Left kidney (tissue), 2 donors: ENCODE results near the gene PMEL. TPM values are rescaled to one million over a fixed set of nuclear protein-coding genes. Genes with fewer than 3 reads are reported as not detected.
"Not testable (repeated sequence)": the region's sequence is repeated elsewhere in the genome, so short reads cannot be mapped to it uniquely, and the experiment has no call there.

Source experiments
- DNase-seq: peaks from one replicate; pipeline ENCODE4 v3.0.0-alpha.2; 2013
- polyA plus RNA-seq: library from polyadenylated mRNA; unstranded; fragments of 120-200 nt; gene quantifications from one replicate; pipeline ENCODE4 v1.2.1, GENCODE V29; 2013; ENCODE audit not compliant: insufficient read length

The PMEL gene
- polyA plus RNA-seq, 1 donor, result 3.9 TPM

DNA sequence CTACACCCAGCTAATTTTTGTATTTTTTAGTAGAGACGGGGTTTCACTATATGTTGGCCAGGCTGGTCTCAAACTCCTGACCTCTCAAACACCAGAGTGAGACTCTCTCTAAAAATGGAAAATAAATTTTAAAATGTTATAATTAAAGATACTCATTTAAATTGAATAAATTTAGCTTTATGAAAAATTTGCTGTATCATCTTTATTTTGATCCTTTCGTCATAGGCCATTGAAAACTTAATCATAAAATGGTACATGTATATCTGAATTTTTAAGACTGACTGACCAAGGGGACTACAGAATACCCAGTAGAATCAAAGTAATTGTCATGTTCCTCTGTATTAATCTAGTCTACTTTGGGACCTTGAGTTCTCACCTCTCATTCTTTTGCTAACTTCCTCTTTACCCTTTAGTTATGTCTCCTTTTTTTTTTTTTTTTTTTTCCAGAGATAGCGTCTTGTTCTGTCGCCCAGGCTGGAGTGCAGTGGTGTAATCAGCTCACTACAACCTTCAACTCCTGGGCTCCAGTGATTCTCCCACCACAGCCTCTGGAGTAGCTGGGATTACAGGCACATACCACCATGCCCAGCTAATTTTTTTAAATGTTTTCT is 17.5 kb upstream of the PMEL start:
- no peak for DNase-seq

DNA sequence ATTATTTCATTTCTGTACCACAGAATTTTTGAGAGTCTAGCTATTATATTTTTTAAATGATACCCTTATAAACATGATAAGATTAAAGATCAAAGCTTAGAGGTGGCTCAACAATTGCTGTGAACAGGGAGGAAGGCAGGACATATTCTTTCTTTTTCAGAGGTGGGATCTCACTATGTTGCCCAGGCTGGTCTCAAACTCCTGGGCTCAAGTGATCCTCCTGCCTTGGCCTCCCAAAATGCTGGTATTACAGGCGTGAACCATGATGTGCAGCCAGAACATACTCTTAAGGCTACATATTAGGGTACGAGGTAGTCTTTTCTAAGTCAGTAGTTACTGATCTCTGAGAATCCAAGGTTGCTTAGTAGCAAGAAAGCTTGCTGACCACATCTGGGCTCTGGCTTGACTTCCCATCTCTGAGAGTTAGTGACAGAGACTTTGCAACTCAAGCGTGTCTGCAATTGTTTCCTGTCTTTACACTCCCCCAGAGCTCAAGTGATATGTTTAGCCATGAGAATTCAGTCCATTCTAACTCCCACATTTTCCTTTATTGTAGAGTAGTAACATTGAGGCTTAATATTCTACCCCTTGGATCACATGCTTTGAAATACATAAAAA is 16.6 kb upstream of the PMEL start:
- DNase-seq, result no peak

DNA sequence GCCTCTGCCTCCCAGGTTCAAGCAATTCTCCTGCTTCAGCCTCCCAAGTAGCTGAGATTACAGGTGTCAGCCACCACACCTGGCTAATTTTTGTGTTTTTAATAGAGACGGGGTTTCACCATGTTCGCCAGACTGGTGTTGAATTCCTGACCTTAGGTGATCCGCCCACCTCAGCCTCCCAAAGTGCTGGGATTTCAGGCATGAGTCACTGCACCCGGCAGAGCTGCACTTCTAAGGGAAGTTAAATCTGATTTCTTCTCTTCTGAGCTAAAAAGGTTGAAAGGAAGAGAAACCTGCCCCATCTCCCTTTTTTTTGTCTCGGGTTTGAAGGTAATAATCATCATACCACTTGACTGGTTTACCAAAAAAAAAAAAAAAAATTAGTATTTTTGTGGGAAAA is 16.0 kb upstream of the PMEL start:
- DNase-seq, result not testable (repeated sequence)

DNA sequence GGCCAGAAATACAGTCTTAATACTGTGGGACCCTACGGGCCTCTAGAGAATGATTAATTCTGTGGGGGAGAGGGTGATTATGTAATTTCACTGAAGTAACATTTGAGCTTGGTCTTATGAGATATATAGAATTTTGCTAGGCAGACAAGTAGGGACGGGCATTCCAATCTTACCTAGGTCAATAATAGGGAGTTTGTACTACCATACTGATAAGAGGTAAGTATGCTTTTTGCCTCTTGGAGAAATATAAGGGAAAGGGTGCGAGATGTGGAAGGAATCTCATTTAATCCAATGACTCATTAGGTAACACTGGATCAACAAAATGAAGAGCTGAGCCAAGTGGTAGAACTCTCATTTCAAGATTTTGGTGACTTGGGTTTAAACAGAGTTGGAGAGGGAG is 13.2 kb upstream of the PMEL start:
- no peak for DNase-seq

DNA sequence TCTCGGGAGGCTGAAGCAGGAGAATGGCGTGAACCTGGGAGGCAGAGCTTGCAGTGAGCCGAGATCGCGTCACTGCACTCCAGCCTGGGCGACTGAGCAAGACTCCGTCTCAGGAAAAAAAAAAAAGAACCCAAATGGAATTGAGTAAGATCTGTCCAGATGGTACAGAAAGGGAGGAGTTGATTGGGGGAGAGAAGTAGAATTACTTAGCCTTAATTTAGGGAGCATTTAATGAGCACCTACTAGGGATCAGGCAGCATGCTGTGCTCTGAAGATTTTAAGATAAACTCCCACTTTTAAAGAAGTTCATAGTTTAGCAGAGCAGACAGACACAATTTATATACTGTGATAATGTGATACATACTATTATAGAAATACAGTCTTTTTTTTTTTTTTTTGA is 12.6 kb upstream of the PMEL start:
- no peak for DNase-seq

DNA sequence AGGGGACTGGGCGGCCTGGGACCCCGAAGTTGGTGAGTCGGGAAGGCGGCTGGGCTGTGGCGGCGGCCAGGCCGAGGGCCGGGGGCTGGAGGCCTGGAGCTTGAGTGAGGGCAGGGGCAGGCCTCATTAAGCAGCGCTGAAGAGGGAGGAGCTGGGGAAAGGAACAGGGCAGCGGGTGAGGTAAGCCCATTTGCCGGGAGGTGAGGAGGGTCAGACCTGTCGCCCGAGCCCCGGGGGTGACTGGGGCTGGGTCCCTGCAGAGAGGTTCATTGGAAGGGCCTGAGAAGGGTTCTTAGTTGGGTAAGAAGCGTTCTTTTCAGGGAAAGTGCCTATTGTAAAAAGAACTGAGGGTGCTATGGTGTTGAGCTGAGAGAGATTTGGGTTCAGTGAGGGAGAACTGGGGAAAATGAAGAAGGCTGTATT is 8.5 kb upstream of the PMEL start:
- peak; percentile 53 for DNase-seq

DNA sequence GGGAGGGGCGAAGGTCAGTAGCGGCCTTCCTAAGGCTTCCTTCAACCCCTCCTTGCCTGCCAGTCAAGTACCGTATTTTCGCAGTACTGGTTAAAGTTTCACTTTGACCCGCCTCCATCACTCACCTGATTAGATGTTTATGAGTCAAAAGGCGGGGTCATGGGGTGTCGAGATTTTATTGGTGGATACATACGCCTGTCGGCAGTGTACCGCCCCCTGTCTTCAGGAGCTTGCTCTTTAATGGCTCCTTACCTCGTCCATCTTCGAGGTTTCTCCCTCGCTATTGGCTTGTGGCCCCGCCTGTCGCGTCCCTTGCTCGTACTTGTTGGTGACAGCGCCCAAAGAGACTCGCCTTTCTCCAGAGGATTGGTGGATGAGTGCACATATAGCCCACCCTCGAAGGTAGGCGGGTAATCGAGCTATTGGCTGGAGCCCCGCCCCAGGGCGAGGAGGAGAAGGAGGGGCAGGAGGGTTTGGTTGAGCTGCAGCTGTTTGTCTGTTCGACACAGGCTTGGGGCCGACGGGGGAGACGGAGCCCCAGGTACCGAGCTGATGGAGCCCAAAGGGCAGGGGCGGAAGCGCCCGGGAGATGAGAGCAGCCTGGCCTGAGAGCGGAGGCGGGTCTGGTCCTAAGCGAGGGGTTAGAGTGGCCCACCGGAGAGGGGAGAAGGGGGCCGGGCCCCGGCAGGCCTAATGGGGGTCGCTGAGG is 7.9 kb upstream of the PMEL start, which contains the start of gene RAB5B:
TSS of gene RAB5B (plus strand) at position 480 of the 709 bp plus-strand sequence. CDS start 12,883 bp downstream, outside the sequence.
- DNase-seq, result peak; percentile 100

DNA sequence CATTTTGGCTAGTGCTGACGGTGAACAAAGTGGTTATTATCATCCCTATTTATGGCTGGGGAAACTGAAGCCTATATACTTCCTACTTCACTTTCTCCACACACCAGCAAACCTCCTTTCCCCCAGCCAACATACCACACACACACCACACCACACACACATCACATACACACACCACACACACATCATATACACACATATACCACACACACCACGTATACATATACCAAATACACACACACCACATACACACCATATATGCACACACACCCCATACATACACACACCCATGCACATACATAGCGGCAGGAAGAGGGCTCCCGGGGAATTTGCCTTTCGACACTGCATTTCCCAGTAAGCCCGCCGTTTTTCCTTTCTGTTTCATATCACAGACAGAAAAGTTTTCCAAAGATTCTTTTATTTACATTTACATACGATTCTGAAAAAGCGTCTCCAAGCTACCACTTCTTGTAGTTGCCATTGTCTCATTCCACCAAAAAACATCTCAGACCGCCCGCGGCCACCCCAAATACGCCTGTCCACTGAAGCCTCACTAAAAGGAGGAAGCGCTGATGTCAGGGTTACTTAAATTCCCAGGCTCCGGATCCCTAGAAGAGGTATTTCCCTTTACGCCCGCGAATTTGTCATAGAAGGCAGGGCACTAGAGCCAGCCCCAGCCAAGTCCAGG is 7.2 kb upstream of the PMEL start:
- DNase-seq, result no peak

DNA sequence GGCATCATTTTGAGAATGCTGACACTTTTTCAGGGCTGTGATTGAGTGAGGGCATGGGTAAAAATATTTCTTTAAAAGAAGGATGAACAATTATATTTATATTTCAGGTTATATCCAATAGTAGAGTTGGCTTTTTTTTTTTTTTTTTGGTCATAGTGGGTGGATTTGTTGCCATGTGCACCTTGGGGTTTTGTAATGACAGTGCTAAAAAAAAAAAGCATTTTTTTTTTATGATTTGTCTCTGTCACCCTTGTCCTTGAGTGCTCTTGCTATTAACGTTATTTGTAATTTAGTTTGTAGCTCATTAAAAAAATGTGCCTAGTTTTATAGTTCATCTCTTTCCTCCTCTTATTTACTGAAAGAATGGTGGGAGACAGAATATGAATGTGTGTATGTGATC is 6.6 kb upstream of the PMEL start:
- no peak for DNase-seq

DNA sequence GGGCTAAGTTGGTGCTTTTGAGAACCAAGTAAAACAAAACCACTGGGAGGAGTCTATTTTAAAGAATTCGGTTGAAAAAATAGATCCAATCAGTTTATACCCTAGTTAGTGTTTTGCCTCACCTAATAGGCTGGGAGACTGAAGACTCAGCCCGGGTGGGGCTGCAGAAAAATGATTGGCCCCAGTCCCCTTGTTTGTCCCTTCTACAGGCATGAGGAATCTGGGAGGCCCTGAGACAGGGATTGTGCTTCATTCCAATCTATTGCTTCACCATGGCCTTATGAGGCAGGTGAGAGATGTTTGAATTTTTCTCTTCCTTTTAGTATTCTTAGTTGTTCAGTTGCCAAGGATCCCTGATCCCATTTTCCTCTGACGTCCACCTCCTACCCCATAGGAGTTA is 6.2 kb upstream of the PMEL start:
- no peak for DNase-seq

DNA sequence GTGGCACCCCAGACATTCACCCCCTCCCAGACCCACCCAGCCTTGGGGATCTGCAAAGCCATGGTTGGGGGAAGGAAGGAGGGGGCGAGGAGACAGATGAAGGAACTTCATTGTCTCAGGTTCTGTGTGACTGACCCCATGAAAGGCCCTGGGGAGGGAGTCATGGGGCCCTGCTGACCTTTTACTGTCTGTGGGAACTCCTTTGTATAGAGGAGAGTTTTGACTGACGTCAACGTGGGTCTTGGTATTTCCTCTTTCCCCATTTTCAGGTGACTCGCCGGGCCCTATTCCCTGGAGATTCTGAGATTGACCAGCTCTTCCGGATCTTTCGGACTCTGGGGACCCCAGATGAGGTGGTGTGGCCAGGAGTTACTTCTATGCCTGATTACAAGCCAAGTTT is 4.9 kb upstream of the PMEL start:
- DNase-seq, result no peak

DNA sequence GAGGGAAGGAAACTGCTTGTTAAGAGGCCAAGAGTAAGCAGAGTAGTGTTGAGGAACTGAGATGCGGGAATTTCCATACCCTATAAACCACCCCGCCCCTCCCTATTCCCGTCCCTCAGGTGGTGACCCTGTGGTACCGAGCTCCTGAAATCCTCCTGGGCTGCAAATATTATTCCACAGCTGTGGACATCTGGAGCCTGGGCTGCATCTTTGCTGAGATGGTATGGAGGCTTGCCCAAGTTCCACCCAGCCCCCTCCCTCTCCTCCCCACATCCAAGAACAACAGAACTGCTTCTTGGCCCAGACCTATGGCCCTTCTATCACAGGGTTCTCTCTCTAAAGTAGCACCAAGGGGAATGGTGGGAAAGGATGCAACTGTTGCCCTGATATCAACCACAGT is 3.5 kb upstream of the PMEL start:
- DNase-seq, result no peak

DNA sequence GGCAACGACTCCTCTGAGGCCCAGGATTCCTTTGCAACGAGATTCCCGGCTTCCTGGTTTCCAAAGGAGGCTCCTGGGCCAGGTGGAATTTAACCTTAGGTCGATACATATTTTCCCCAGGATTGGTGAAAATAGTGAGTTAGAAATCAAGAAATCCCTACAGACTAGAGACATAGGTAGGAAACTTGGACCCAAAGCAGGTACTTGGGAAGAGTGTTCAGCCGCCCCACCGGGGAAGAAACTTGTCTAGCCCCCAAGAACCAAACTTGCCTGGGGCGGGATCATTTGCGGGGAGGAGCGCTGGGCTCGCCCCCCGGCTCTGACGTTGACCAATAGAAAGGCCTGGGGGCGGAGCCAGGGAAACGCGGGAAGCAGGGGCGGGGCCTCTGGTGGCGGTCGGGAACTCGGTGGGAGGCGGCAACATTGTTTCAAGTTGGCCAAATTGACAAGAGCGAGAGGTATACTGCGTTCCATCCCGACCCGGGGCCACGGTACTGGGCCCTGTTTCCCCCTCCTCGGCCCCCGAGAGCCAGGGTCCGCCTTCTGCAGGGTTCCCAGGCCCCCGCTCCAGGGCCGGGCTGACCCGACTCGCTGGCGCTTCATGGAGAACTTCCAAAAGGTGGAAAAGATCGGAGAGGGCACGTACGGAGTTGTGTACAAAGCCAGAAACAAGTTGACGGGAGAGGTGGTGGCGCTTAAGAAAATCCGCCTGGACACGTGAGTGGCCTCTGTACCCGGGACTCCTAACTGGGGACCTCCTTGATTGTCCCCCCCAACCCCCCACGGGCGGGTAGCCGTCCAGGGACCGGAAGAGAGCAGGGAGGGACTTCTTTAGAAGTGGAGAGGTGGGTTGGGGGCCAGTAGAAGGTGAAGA is 803 bp upstream of the PMEL start, which contains the start of gene CDK2:
TSS of gene CDK2 (plus strand) at position 423 of the 874 bp plus-strand sequence. CDS start at position 602, 179 bp downstream.
- DNase-seq, result peak; percentile 92

DNA sequence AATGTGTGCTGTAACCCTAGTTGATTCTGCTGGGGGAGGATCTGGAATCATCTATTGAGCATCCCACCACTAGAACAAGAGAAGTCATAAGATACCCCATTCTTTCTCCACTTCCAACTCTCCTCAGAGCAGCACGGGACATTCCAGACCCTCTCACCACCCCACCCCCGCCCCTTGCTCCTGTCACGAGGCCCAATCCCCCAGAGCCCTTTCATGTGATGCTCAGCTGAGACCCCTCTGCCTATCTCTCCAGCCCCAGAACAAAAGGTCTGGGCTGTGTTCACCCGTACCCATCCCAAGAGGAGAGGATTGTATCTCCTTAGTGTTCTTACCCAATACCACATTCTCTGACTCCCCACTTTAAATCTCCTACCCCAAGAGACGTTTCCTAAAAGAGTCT is 602 bp downstream of the PMEL start:
- DNase-seq, result no peak

DNA sequence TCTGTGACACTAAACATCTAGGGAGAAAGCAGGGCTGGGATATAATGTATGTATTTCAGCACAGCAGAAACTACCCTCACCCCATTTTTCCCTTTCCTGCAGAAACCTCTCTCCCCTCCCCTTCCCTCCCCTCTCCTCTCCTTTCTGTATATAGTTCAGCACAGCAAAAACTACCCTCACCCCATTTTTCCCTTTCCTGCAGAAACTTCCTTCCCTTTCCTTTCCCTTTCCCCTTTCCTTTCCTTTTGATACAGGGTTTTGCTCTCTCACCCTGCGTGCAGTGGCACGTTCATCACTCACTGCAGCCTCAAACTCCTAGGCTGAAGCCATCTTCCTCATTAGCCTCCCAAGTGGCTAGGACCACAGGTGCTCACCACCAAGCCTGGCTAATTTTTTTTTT is 2.1 kb downstream of the PMEL start:
- no peak for DNase-seq

DNA sequence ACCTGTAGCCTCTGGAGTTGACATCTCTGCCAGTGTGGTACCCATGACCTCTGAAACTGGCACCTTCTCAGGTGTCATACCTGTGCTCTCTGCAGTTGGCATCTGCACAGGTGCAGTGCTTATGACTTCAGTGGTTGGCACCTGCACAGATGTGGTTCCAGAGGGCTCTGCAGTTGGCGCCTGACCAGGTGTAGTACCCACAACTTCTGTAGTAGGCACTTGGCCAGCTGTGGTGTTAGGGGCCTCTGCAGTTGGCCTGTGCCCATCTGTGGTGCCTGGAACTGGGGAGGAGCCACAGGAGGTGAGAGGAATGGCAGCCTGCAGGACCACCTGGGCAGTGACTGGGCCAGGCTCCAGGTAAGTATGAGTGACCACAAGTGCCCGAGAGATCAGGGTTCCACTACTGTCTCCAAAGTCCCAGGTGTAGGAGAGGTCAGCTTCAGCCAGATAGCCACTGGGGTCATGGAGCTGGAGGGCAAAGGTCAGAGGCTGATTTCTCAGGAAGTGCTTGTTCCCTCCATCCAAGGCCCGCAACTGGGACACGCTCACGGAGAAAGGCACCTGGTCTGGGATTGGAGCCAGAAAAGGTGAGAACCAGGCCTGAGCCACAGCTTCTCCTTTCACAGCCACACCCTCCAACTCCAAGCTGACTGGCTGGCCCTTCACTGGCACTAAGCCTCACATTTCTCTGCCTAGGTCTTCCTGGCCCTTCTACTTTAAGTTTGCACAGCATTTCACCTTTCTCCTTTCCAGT is 8.6 kb downstream of the PMEL start:
- DNase-seq, result no peak

DNA sequence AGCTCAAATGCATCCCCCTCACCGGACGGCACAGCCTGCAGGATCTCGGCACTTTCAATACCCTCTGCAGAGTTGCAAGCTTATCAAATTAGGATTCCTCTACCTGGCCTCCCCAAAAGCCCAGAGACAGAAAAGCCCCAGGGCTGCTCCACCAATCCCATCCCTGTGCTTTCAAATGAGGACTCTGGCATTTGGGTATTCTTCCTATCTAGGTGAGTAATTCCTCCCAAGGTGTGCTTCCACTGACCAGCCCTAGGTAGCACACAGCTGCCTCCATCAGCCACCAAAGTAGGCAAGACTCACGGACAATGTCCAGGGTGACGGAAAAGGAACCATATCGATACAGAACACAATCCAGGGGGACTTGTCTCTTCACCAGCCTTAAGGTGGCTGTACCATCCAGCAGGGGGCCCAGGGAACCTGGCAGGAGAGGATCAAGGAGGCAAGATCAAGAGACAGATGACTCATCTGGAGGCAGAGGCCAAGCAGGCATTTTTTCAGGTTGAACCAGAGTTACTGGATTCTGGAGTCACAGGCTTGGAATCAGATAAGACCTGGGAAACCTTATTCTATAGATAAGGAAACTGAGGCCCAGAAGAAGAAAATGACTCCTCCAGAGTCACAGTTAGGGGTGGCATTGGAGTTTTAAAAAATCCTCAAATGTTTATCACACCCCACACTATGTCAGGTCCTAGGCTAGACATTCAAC is 9.9 kb downstream of the PMEL start:
- DNase-seq, result no peak

DNA sequence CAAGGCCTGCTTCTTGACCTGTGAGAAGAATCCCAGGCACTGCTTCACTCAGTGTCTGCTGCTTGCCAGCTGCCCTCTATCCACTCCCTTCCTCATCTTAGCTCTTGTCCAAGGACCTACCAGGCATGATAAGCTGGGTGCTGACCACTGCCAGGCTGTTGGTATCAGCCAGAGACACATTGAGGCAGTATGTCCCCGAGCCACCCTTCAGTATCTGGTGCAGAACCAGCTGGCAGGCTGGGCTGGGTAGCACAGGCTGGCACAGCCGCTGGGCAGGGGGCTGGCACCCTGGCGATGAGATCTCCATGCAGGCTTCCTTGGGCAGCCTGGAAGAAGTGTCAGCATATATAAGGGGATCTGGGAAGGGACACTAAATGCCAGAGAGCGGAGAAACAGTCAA is 10.5 kb downstream of the PMEL start:
- DNase-seq, result no peak

DNA sequence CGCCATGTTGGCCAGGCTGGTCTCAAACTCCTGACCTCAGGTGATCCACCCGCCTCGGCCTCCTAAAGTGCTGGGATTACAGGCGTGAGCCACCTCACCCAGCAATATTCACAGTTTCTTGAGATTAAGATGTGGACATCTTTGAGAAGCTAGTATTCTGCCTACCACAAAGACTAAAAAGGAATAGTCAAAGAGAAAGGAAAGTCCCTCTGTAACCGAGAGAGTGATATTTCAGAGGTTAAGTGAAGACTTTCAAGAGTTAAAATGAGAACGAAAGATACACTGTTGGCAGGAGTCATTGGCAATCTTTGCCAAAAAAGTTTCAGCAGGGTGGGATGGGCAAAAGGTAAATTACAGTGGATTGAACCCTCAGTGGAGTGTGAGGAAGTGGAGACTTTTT is 19.3 kb downstream of the PMEL start:
- DNase-seq, result no peak

DNA sequence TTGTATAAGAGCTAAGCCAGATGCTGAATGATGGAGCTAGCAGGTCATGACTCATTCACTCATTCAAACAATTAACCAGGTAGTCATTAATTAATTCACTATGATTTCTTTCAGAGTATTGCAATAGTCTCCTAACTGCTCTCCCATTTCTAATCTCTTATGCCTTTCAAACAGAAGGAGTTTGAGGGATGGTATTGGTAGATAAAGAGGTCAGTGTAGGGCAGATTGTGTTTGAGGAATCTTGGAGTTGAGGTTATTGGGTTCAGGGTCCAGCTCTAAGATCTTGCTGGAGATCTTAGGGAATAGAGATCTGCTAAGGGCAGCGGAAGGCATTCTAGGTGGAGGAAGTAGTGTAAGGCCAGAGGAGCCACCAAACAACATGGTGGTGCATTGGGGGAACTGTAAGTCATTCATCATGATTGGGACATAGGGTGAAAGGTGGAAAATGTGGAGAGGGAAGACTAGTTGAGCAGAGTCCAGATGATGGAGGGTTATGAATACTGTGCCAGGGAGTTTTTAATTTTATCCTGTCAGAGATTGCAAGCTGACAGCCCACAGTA is 23.2 kb downstream of the PMEL start:
- DNase-seq, result no peak
